IPS-18c (cell line): Measurements from ENCODE around the gene PIGU.
"Not testable (repeated sequence)": the region's sequence is repeated elsewhere in the genome, so short reads cannot be mapped to it uniquely, and the experiment has no call there.

Source experiments
- H3K4me3 ChIP-seq: 2 replicates; pipeline ENCODE4 v1.7.0; 2013; ENCODE audit warnings: low read depth, mild to moderate bottlenecking, low read length, moderate library complexity; ENCODE audit not compliant: insufficient read depth
- H3K9me3 ChIP-seq: one replicate; pipeline ENCODE4 v1.6.1; 2013; ENCODE audit warnings: mild to moderate bottlenecking, low read length, moderate library complexity; ENCODE audit not compliant: control insufficient read depth, insufficient read depth

PIGU gene, protein sequence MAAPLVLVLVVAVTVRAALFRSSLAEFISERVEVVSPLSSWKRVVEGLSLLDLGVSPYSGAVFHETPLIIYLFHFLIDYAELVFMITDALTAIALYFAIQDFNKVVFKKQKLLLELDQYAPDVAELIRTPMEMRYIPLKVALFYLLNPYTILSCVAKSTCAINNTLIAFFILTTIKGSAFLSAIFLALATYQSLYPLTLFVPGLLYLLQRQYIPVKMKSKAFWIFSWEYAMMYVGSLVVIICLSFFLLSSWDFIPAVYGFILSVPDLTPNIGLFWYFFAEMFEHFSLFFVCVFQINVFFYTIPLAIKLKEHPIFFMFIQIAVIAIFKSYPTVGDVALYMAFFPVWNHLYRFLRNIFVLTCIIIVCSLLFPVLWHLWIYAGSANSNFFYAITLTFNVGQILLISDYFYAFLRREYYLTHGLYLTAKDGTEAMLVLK

DNA sequence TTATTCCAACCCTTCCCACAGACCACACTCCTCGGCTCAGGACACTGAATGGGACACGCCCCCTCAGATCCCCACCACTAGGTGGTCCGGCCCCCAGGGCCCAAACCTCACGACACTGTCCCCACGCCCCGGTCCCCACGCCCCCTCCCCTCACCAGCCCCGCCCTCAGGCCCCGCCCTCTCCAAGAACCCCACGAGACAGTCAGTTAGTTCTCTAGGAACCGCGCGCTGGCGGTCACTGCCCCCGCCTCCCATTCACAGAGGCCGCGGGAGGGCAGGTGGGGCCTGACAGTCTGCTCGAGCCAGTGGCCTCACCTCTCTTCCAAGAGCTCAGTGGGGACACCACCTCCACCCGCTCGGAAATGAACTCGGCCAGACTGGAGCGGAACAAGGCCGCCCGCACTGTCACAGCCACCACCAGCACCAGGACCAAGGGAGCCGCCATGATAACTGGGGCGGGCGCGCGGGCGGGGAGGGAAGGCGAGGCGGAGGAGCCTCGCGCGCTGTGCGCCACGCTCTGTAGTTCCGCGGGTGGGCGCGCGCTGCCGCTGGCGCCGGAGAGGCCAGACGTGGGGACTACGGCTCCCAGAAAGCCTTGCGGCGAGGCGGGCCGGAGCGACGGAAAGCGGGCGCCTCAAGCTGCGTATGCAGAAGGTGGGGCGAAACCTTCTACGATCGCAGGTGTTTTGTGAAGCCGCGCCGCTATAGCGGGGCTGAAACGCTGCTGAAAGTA lies at the start of gene PIGU:
TSS of gene PIGU (minus strand) at position 451 of the 732 bp plus-strand sequence. CDS start at position 444, 7 bp downstream.
- Histone ChIP-seq H3K4me3 (peak within 1 kb of the TSS; percentile 91), H3K9me3 (no peaks in the 10 kb centered on the region)

DNA sequence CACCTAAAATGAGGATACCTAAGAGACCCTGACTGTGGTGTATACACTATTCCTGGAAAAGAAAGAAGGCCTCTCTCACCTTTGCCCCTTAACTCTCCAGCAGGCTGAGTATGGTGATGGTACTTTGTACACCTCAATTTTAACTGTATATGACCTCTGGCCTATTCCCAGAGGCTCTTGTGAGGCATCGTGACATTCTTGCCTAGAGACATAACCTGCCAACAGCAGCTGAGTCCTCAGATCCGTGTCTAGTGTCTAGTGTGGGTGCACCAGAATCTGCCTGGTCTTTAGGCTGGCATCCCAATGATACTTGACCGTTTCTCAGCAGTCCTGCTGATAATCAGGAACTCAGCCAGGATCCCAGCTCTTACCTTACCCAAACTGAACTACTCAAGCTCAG lies 47.3 kb upstream of the PIGU start:
- H3K4me3 ChIP-seq, result no peak overlapping the region
- no peaks in the 10 kb centered on the region for H3K9me3 ChIP-seq

DNA sequence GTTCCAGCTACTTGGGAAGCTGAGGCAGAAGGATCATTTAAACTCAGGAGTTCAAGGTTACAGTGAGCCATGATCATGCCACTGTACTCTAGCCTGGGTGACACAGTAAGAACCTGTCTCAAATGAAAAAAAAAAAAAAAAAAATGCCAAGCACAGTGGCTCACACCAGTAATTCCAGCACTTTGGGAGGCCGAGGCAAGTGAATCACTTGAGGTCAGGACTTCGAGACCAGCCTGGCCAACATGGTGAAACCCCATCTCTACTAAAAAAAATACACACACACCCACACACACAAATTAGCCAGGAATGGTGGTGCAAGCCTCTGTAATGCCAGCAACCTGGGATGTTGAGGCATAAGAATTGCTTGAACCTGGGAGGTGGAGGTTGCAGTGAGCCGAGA lies 45.7 kb upstream of the PIGU start:
- H3K9me3 ChIP-seq, result not testable (repeated sequence)

DNA sequence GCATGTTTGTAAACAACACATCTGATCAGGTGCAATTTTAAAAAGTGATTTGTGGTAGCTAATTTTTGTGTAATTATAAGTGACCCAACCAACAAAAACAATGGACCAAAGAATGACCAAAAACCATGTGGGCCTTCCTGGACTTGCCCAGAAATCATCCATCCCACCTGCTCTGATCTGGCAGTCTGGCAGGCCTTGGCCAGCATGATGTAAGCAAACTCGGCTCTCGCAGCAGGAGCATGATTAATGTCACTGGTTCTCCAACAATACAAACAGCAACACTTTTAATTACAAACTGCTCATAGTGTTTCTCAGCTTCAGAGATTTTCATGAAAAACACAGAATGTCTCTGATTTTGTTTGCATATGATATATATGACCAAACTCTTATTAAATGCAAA lies 43.4 kb upstream of the PIGU start:
- Histone ChIP-seq H3K9me3 (no peaks in the 10 kb centered on the region), H3K4me3 (no peak overlapping the region)

More for the DNA sequence above, 45.7 kb upstream of the PIGU start:
- not testable (repeated sequence) for H3K4me3 ChIP-seq

DNA sequence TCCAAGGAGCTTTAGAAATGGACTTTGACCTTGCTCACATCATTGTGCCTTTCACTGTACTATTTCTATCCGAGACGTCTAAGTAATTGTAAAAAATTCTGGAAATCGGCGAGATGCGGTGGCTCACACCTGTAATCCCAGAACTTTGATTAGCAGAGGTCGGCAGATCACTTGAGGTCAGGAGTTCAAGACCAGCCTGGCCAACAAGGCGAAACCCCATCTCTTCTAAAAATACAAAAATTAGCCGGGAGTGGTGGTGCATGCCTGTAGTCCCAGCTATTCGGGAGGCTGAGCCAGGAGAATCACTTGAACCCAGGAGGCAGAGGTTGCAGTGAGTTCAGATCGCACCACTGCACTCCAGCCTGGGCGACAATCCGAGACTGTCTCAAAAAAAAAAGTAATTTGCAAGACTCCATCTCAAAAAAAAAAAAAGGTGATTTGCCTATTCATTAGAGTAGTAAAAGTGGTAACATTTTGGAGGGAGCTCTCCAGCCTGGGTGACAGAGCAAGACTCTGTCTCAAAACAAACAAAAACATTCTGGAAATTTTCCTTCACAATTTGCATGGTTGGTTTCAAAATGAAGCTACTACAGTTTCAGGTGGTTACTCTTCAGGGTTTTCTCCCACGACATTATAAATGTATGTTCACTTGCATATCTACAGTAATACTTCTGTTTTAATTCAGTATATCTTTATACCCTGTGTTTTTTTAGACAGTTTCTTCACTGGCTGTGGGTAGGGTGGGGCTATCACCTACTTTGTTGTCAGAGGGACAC lies 42.5 kb upstream of the PIGU start:
- H3K9me3 ChIP-seq, H3K4me3 ChIP-seq: not testable (repeated sequence)

DNA sequence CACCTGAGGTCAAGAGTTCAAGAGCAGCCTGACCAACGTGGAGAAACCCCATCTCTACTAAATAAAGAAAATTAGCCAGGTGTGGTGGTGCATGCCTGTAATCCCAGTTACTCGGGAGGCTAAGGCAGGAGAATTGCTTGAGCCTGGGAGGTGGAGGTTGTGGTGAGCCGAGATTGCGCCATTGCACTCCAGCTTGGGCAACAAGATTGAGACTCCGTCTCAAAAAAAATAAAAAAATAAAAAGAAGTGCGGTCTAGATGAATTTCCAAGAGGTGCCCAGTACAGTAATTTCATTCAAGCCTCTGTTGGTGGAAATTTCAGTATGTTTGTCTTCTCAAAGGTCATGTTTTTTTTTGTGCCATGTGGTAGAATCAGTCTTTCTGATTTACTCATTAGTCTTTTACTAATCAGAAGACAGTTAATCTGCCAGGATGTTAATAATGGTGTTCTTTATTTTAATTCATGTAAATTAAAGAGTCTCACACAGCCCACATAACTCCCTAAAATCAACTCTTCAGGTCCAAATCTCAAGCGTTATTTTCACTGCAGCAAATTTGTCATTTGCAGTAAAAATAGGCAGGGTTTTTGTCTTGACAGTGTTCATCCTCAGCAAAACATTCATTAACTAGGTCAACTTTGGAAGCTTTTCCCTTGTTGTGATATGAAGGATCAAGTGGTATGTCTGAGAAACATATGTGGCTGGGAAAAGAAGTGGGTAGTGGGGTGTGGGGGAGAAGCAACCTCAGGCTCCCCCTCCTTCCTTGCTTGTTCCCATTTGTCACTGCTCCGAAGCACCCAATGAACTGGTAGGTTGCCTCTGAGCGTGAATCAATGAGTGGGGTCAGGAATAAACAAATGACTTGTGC lies 40.6 kb upstream of the PIGU start:
- no peaks in the 10 kb centered on the region for H3K9me3 ChIP-seq
- no peak overlapping the region for H3K4me3 ChIP-seq

DNA sequence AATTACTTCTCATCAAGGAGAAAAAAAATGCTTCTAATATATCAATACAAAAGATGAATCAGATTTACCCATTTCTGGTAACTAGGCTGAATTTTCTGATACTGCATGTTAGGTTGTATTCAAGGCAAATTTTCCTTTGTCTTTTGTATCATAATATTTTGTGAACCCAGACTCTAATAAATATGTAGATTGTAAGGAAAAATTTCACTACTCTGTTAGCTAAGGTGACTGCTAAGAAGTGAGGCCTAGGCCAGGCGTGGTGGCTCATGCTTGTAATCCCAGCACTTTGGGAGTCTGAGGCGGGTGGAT lies 40.0 kb upstream of the PIGU start:
- no peaks in the 10 kb centered on the region for H3K9me3 ChIP-seq
- no peak overlapping the region for H3K4me3 ChIP-seq

DNA sequence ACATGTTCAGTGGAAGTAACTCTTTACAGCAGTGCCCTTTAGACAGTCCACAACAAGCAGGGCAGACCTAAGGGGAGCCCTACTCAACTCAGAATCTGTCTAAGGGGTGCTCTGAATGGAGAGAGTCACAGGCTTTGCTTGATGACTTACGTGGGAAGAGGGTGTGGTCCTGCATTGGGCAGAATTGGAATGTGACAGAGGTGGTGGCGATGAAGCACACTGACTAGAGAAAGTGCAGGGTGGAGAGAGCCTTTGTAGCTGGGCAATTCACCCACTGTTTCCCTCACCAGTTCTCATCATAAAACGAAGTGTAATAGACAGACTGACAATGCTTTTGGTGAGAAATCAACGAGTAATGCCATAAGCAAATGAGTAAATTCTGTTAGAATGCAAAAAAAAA lies 38.5 kb upstream of the PIGU start:
- no peaks in the 10 kb centered on the region for H3K9me3 ChIP-seq
- no peak overlapping the region for H3K4me3 ChIP-seq

DNA sequence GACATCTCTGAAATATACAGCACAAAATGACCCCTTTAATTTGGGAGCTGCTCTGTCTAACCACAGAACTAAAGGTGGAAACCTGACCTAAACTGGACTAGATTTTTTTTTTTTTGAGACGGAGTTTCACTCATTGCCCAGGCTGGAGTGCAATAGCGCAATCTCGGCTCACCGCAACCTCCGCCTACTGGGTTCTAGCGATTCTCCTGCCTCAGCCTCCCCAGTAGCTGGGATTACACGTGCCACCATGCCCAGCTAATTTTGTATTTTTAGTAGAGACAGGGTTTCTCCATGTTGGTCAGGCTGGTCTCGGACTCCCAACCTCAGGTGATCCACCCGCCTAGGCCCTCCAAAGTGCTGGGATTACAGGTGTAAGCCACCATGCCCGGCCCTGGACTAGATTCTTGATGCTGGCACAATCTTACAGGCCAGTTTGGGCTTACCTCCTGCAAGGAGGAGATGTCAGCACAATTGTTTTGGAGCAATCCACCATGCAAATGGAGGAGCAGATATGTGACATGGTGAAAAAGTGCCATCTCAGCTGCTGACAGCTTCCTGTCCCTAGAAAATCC lies 37.1 kb upstream of the PIGU start:
- not testable (repeated sequence) for H3K4me3 ChIP-seq, H3K9me3 ChIP-seq

DNA sequence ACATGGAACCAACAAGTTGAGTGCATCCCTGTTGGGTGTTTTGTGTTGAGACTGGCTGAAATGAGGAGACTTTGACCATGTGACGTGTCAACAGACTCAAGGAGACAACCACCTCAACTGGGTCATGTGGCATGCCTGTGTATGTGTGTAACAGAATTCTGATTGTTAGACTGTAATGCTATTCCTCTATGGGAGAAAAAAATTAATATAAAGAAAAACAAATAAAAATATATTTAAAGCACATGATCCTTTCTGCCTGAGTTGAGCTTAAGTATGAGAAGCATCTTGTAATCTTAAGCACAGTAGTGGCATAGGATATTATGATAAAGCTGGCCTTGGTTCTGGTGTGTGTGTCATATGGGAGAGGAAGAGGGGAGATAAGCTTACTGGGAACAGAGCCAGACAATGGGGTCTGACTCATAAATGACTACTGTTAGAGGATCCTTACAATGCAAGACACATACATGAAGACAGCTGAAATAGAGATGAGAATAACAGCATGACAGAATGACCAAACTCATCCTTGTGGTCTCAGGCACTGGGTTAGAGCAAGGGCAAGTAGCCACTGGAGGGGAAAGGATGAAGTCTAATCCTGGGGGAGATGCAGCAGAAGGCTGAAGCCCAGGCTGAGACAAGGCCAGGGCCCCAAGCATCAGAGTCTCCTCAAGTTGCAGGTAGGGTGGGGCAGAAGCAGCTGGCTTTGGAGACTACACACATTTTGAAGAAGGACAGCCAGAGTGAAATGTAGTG lies 36.5 kb upstream of the PIGU start:
- Histone ChIP-seq H3K4me3 (no peak overlapping the region), H3K9me3 (no peaks in the 10 kb centered on the region)

DNA sequence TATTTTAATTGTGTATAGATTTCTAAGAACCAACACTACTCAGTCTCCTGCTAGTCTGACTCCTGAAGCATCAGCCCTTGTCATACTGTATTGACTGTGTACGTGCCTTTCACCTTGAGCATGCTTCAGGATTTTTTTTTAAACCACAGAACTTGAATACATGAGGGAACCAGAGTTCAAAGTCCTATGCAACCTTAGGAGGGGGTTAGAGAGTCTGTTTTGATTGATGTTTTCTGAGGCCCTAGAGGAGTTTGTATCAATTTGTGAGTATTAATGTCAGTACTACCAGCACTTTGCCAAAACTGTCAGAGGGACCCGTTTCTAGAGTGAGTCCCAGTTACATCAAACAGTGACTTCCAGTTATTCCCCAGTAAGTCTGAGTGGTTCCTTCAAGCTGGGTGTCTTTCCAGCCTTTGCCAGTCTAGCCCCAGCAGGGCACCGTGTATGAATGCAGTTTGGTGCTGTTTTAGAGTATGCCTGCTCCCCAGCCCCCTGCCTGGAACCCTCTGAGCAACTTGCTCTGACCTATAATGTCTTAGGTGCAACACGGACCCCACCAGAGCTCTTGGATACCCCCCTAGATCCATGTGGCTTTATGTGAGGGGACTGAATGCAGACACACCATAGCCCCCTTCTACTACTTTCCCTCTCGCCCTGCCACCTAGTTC lies 35.8 kb upstream of the PIGU start:
- Histone ChIP-seq H3K4me3 (no peak overlapping the region), H3K9me3 (no peaks in the 10 kb centered on the region)

DNA sequence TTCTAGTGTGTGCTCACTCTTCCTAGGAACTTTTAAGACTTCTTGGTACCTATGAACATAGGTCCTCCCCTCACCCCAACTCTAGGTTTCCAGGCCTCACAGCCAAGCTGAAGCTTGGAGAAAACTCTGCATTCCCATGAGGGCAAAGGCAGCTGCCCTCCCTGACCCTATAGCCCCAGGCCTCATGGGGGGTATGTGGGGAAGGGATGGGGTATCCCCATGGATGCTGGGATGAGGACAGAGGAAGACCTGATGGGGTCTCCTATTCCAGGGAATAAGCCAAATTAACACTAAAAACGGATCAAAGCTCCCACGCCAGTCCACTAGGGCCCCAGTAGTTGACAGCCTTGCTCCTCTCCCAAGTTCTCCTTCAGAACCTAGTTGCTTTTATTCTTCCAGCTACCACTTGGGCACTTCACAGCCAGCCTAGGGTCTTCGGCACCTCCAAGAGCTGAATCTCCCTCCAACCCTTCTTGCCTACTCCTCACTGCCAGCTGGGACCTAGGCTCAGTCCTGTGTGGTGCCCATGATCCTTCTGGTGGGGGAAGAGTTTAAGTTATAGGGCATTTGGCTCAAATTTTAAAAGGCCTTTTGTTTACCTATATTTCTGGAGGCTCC lies 35.0 kb upstream of the PIGU start:
- H3K4me3 ChIP-seq, result no peak overlapping the region
- H3K9me3 ChIP-seq, result no peaks in the 10 kb centered on the region

DNA sequence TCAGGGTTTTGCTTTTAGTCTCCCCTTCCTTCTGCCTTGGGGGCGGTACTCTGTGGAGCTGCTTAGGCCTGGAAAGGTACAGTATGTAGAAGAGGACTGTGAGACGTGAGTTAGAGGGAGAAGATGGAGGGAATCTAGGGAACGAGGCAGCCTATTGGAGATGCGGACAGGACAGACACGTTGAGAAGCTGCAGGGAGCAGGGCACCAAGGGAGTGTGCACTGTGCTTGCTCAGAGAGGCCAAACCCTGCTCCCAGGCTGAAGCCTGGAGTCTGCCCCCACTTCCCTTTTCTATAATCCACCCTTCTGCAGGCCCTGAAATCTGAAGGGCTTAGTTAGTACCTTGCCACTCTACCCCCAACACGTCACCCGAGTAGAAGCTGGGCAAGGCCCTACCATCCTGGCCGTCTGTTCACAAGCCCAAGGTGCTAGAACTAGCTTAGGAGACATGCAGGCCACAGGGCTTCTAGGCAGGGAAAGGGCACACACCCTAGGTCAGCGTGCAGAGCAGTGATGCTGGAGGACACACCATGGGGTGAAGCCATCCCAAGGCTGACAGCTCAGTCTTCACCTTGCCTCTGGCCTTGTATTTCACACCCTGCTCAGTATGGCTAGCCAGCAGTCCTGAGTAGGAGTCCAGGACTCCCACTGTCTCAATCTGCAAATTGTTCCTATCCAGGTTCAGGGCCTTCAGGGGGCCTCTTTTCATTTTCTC lies 34.1 kb upstream of the PIGU start:
- no peak overlapping the region for H3K4me3 ChIP-seq
- no peaks in the 10 kb centered on the region for H3K9me3 ChIP-seq

DNA sequence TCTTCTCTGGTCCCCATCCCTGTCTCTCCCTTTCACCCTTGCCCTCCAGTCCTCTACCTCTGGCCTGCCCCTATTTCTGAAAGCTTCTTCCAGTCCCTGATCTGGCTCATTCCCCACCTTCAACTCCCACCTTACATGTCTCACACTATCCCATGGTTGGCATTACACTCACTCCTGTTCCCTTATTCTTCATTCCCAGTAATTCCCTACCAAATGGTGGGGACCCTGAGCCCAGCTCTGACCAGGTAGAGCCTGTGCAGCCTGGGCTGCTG lies 33.6 kb upstream of the PIGU start:
- no peaks in the 10 kb centered on the region for H3K9me3 ChIP-seq
- peak overlapping the region; percentile 86; the same call in 1 of the 2 replicates for H3K4me3 ChIP-seq
